Psoas muscle (tissue), 8 donors: ENCODE results near the gene KIRREL3. TPM values are rescaled to one million over a fixed set of nuclear protein-coding genes. Genes with fewer than 3 reads are reported as not detected.
A peak's percentile ranks its signal among the peaks of the same experiment; 100 is the strongest.

ENCODE experiments used
- ATAC-seq, 4 donors: fragments of 200-7000 bp; cut with Tn5 transposase; one replicate each; pipeline ENCODE4 v1.9.1; 2020; ENCODE audit warnings: moderate library complexity in 3 of 4, mild to moderate bottlenecking in 2 of 4
- DNase-seq, 2 donors: peaks; one replicate each; pipeline ENCODE4 v3.0.0-alpha.2; 2020
- H3K27ac ChIP-seq: fragments of 200-600 bp; one replicate; pipeline ENCODE4 v1.8.0; 2022
- H3K27me3 ChIP-seq, 3 donors: fragments of 200-600 bp in 1 of 3; one replicate each; pipeline versions ENCODE4 v1.6.1 to v1.8.0; 2013 to 2022; ENCODE audit warnings: low read length in 2 of 3, mild to moderate bottlenecking in 2 of 3, moderate library complexity in 1 of 3; ENCODE audit not compliant: insufficient read depth in 3 of 3
- H3K36me3 ChIP-seq, 2 donors: fragments of 200-600 bp in 1 of 2; one replicate each; pipeline versions ENCODE4 v1.6.1 to v1.8.0; 2013 to 2022; ENCODE audit warnings: low read depth in 1 of 2, mild to moderate bottlenecking in 1 of 2, moderate library complexity in 1 of 2; ENCODE audit not compliant: insufficient read depth in 1 of 2
- H3K4me1 ChIP-seq: fragments of 200-600 bp; one replicate; pipeline ENCODE4 v1.8.0; 2022
- H3K4me3 ChIP-seq: fragments of 200-600 bp; one replicate; pipeline ENCODE4 v1.8.0; 2022; ENCODE audit warnings: mild to moderate bottlenecking
- H3K9me3 ChIP-seq: fragments of 200-600 bp; one replicate; pipeline ENCODE4 v1.8.0; 2022
- WGBS, 3 donors: extraction: QIAGEN DNeasy Blood & Tissue Kit; methylation state at CpG; one replicate each; pipeline versions ENCODE4 v1.1.6 to v1.1.7; 2013; 5-methylcytosine and 5-hydroxymethylcytosine counted together
- intact Hi-C, 2 donors: fragments of 100-400 bp; cut with DNase I; formaldehyde crosslinking; loops; one replicate each; pipeline versions ENCODE4 v1.11.0 to v1.14.2; 2022
- polyA plus RNA-seq, 3 donors: library from polyadenylated mRNA; stranded (reverse); fragments of 200-250 nt; gene quantifications; one replicate each; pipeline ENCODE4 v1.2.3, GENCODE V29; 2013
- total RNA-seq, 4 donors: library from RNA; stranded (reverse); fragmentation: NEBNext Ultra II Directional in 2 of 4; extraction: Animal tissue kit (Norgen Biotek cat#: 25700) in 2 of 4; gene quantifications; one replicate each; pipeline versions ENCODE4 v1.2.1 to v1.2.4, GENCODE V29; 2021 to 2023
- TF ChIP-seq, protein P1 (sequence below): fragments of 200-600 bp; IDR thresholded peaks from one replicate; pipeline ENCODE4 v1.8.0; 2022; ENCODE audit warnings: antibody characterized with exemption
- donor health status: healthy with polysubstance abuse.
- donor health status: DM: no; HTN: no; CAD: no; lungs with moderate emphysema.
- donor health status: Bipolar disorder and iron deficiency.
- donor health status: healthy.
- donor health status: DM: yes; HTN: yes; CAD: no.
- donor health status: DM: no; HTN: no; CAD: no.
- donor health status: DM: no; HTN: no; CAD: no.
- donor health status: DM: yes; HTN: yes; CAD: no.

KIRREL3 gene
- total and polyA plus RNA-seq, 7 donors, result 0.04 TPM; not detected in 6

DNA sequence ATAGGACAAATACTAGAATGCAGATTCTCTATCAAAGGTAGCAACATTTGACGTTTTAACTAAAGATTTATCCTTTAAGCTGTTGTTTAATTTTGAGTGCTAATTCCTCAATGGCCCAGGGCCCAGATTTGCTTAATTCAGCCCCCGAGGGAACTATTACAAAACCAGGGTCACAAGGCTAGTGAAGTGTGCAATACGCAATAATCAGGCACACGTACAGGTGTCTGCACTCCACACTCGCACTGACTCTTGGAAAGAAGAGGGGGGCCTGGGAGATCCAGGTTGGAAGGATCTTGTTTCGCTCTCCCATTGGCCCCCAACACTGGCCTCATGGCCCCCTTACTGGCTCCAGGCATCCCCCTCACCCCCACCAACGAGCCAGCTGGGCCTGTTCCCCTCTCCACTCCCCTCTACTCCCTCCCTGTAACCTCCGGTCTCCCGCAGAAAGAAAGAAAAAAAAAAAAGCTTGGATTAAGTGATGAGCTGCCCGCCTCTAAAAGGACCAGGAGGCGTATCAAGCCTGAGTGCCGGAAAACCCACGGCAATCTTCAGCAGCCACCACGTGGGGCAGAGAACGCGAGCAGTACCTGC is 2.2 kb upstream of the KIRREL3 start:
- H3K4me1 ChIP-seq, result no peaks in the 10 kb centered on the region
- H3K9me3 ChIP-seq, result no peaks in the 10 kb centered on the region
- H3K36me3 ChIP-seq, result no peaks in the 10 kb centered on the region
- H3K27ac ChIP-seq, result no peak overlapping the region
- peaks cover 5 to 73% (median 18%) of the 10 kb centered on the region in 3 donors for H3K27me3 ChIP-seq
- intact Hi-C loops, result no loop called here
- peak in 1 of 4 donors; percentile 16 for ATAC-seq
- 23 to 34% (median 25%) methylated on average over 14 to 16 of the region's 16 CpGs for WGBS, 3 donors
- TF ChIP-seq, protein P1, sequence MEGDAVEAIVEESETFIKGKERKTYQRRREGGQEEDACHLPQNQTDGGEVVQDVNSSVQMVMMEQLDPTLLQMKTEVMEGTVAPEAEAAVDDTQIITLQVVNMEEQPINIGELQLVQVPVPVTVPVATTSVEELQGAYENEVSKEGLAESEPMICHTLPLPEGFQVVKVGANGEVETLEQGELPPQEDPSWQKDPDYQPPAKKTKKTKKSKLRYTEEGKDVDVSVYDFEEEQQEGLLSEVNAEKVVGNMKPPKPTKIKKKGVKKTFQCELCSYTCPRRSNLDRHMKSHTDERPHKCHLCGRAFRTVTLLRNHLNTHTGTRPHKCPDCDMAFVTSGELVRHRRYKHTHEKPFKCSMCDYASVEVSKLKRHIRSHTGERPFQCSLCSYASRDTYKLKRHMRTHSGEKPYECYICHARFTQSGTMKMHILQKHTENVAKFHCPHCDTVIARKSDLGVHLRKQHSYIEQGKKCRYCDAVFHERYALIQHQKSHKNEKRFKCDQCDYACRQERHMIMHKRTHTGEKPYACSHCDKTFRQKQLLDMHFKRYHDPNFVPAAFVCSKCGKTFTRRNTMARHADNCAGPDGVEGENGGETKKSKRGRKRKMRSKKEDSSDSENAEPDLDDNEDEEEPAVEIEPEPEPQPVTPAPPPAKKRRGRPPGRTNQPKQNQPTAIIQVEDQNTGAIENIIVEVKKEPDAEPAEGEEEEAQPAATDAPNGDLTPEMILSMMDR, result no peak
- DNase-seq, result no peak
- no peak overlapping the region for H3K4me3 ChIP-seq

DNA sequence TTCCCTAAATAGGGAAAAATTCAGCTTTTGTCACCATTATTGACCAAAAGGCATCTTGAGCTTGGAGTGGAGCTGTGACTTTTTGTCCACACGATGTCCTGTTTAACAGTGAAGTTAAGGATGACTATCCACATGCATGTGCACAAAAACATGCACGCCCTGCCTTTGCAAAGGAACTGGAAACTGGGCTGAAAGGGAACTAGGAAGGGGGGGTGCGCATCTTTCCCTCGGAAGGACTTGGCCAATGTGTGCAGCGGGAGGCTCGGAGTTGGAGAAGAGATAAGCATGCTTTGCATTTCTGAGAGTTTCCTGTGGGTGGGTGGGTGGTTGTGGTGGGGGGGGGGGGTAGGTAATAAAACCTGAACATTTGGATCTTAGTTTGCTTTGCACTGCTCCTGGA is 411 bp upstream of the KIRREL3 start:
- TF ChIP-seq, protein P1, result no peak
- 8 to 17% (median 16%) methylated on average over 6 of the region's 6 CpGs for WGBS, 3 donors

DNA sequence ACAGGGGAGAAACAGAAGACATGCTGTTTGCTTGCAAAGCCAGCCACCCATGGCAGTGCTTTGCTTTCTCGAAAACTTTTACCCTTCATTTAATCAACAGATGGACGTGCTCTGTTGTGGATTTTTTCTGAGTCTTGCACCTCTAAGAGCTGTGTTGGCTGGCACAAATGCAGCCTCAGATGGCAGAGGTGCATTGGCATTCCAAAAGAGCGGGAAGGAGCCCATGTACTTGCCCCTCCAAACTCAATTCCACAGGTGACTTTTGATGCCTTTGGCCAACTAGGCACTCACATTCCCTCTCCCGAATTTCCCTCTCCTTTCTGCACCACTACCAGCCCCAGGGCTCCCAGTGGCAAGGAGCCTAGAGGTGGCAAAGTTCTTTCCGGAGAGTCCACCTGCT is 1.2 kb downstream of the KIRREL3 start:
- intact Hi-C loops, result loop anchor here in 1 of 2 donors (10.0 kb wide), 1 partner anchor 395 kb away; no protein-coding TSS in a partner anchor
- 65 to 80% (median 79%) methylated on average over 5 of the region's 5 CpGs for WGBS, 3 donors
- no peak for DNase-seq
- Histone ChIP-seq H3K4me3 (no peak overlapping the region), H3K27me3 (peaks cover 3 to 74% (median 21%) of the 10 kb centered on the region in 3 donors), H3K4me1 (no peaks in the 10 kb centered on the region), H3K27ac (no peak overlapping the region), H3K36me3 (no peaks in the 10 kb centered on the region), H3K9me3 (no peaks in the 10 kb centered on the region)
- ATAC-seq, result no peak
- TF ChIP-seq, protein P1, result no peak

More for the DNA sequence above, 411 bp upstream of the KIRREL3 start:
- Histone ChIP-seq H3K27ac (no peak overlapping the region), H3K36me3 (no peaks in the 10 kb centered on the region), H3K27me3 (peaks cover 3 to 81% (median 18%) of the 10 kb centered on the region in 3 donors), H3K9me3 (no peaks in the 10 kb centered on the region), H3K4me3 (peak overlapping the region; percentile 44), H3K4me1 (no peaks in the 10 kb centered on the region)
- DNase-seq (no peak), ATAC-seq (no peak)
- intact Hi-C loops, result no loop called here

DNA sequence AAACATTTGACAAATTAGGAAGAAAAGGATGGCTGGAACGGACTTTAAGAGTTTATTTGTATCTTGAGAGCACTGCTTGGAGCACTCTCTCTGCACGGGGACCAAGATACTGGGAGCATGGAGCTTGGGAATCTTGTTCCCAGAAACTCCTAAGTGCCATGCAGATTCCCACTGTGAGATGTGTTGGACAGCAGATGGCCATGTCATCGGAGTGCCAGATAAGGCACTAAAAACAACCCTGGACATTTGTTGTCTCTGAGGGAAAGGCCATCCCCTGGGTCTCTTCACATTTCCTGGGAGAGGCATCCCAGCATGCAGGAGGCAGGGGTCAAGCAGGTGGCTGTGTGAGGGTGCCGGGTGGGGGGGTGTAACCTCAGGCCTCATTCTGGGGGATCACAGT is 2.9 kb downstream of the KIRREL3 start:
- H3K27me3 ChIP-seq, result peaks cover 3 to 58% (median 8%) of the 10 kb centered on the region in 3 donors
- intact Hi-C loops, result loop anchor here in 1 of 2 donors (10.0 kb wide), 1 partner anchor 393 kb away; no protein-coding TSS in a partner anchor
- no peaks in the 10 kb centered on the region for H3K9me3 ChIP-seq
- WGBS, 3 donors, result 33 to 56% (median 37%) methylated on average over 4 of the region's 4 CpGs
- TF ChIP-seq, protein P1, result no peak
- no peaks in the 10 kb centered on the region for H3K4me1 ChIP-seq
- DNase-seq (no peak), ATAC-seq (no peak)
- no peaks in the 10 kb centered on the region for H3K36me3 ChIP-seq
- H3K4me3 ChIP-seq, result no peak overlapping the region
- no peak overlapping the region for H3K27ac ChIP-seq
